OCI-LY7 (cell line): Measurements from ENCODE around the gene OR1B1. TPM values are rescaled to one million over a fixed set of nuclear protein-coding genes. Genes with fewer than 3 reads are reported as not detected.

Experiments used
- Bru-seq: library from RNA; stranded (reverse); fragments of 400-500 nt; gene quantifications from one replicate; lab custom pipeline; 2021; lab: Mats Ljungman, UMichigan
- BruChase-seq, 2 experiments: library from RNA; stranded (reverse); fragments of 400-500 nt; gene quantifications; one replicate each; lab custom pipeline; 2021; lab: Mats Ljungman, UMichigan
- BruUV-seq: library from RNA; stranded (reverse); fragments of 400-500 nt; replicated peaks from 2 replicates; lab custom pipeline; 2021; lab: Mats Ljungman, UMichigan
- CTCF ChIA-PET: fragments of 300-600 bp; sonication (Branson Sonifier 250); formaldehyde crosslinking; loops from one replicate; lab custom pipeline; 2022; ENCODE audit warnings: antibody characterized with exemption; ENCODE audit not compliant: unreplicated experiment; lab: Charles Lee
- POLR2A ChIA-PET: fragments of 300-600 bp; sonication (Branson Sonifier 250); formaldehyde crosslinking; loops from one replicate; lab custom pipeline; 2022; ENCODE audit warnings: antibody characterized with exemption; lab: Charles Lee
- DNase-seq: peaks from one replicate; pipeline ENCODE4 v3.0.0-alpha.2; 2015; ENCODE audit warnings: low spot score
- H2AFZ ChIP-seq: fragments of 200-600 bp; sonication (generic), shearing (Covaris generic); 2 replicates; pipeline ENCODE4 v1.6.1; 2014; ENCODE audit warnings: mild to moderate bottlenecking, antibody characterized with exemption, low read length, moderate library complexity
- H3K27ac ChIP-seq: fragments of 200-600 bp; sonication (generic); 2 replicates; pipeline ENCODE4 v1.5.1; 2014; ENCODE audit warnings: mixed run types, low read depth, mild to moderate bottlenecking, moderate library complexity, low read length, inconsistent platforms; ENCODE audit not compliant: poor library complexity, severe bottlenecking
- H3K36me3 ChIP-seq: fragments of 200-600 bp; sonication (generic); 2 replicates; pipeline ENCODE4 v1.6.1; 2014; ENCODE audit warnings: mild to moderate bottlenecking, antibody characterized with exemption, low read length, moderate library complexity, mixed read lengths; ENCODE audit not compliant: insufficient read depth
- H3K4me1 ChIP-seq: fragments of 200-600 bp; sonication (generic); 2 replicates; pipeline ENCODE4 v1.5.1; 2014; ENCODE audit warnings: mild to moderate bottlenecking, low read length; ENCODE audit not compliant: insufficient read depth, poor library complexity, severe bottlenecking
- H3K4me2 ChIP-seq: fragments of 200-600 bp; sonication (generic); 2 replicates; pipeline ENCODE4 v1.6.1; 2014; ENCODE audit warnings: mild to moderate bottlenecking, low read length
- H3K4me3 ChIP-seq: fragments of 200-600 bp; sonication (generic); 2 replicates; pipeline ENCODE4 v1.5.1; 2014; ENCODE audit warnings: mild to moderate bottlenecking, low read depth, low read length; ENCODE audit not compliant: poor library complexity, severe bottlenecking
- H3K79me2 ChIP-seq: fragments of 200-600 bp; sonication (generic); 2 replicates; pipeline ENCODE4 v1.6.1; 2016; ENCODE audit warnings: low read depth, mild to moderate bottlenecking, low read length, moderate library complexity, mixed read lengths; ENCODE audit not compliant: insufficient read depth
- H3K9me2 ChIP-seq: fragments of 200-600 bp; sonication (generic); 2 replicates; pipeline ENCODE4 v1.6.1; 2016; ENCODE audit warnings: mild to moderate bottlenecking, low read length, mixed read lengths; ENCODE audit not compliant: insufficient read depth
- H3K9me3 ChIP-seq: fragments of 200-600 bp; sonication (generic); 2 replicates; pipeline ENCODE4 v1.6.1; 2014; ENCODE audit warnings: mild to moderate bottlenecking, mixed run types, low read length, mixed read lengths
- H4K20me1 ChIP-seq: fragments of 200-600 bp; sonication (generic); 2 replicates; pipeline ENCODE4 v1.6.1; 2014; ENCODE audit warnings: mild to moderate bottlenecking, antibody characterized with exemption, low read length, moderate library complexity, mixed read lengths; ENCODE audit not compliant: insufficient read depth
- EZH2phosphoT487 ChIP-seq: fragments of 200-600 bp; sonication (generic); IDR thresholded peaks from 2 replicates; pipeline ENCODE4 v1.6.1; 2018; ENCODE audit warnings: low read depth, borderline replicate concordance, mild to moderate bottlenecking, mixed run types, antibody characterized with exemption, low read length, moderate library complexity, mixed read lengths
- intact Hi-C: fragments of 100-400 bp; cut with micrococcal nuclease; formaldehyde crosslinking; loops from one replicate; pipeline ENCODE4 v1.10.0; 2022; ENCODE audit not compliant: unreplicated experiment
- long read RNA-seq: library from polyadenylated mRNA; stranded (forward); transcript quantifications from one replicate; pipeline ENCODE4 v2.0.0, GENCODE V29; 2022
- total RNA-seq, 2 experiments: library from RNA; depleted of rRNA in 1 of 2; stranded (reverse); fragments of >200 nt in 1 of 2; shearing (Covaris generic) in 1 of 2; gene quantifications; 2 replicates each; pipeline ENCODE4 v1.2.3, GENCODE V29; 2014 to 2022
- TF ChIP-seq, protein P1 (sequence below): fragments of 200-600 bp; sonication (generic); conservative IDR thresholded peaks from 2 replicates; pipeline ENCODE4 v1.5.1; 2014; ENCODE audit warnings: mild to moderate bottlenecking, antibody characterized with exemption, low read length, moderate library complexity, mixed read lengths

The OR1B1 gene
- total RNA-seq (2014; rRNA removed; shearing (Covaris generic)) (not detected in 2 replicates), total RNA-seq (2022) (not detected in 2 replicates), Bru-seq, nascent RNA (not detected), BruChase-seq, experiment 1, labeled RNA remaining after a 6-hour chase (not detected), BruChase-seq, experiment 2, labeled RNA remaining after a 2-hour chase (percentile 21 among the genes with signal in this experiment)
- long read RNA-seq: 0 reads

DNA sequence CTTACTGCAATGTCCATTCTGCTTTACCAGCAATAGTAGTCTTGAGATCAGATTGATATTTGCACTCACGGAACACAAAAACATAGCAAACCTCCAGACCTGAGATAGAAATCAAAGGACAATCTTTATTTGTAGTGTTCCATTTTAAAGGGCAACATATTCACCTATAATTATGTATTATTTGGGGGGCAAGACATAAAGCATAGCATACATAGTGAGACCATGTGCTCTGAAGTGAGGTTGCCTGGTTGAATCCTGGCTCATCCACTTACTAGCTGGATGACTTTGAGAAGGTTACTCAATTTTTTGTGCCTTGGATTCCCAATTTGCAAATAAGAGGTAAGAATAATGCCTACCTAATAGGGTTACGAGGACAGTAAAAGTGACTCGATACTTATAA is at the start of gene OR1B1:
Gene OR1B1 (minus strand): TSS at position 101 of the 400 bp plus-strand sequence.
- no peaks in the 10 kb centered on the region for H3K9me2 ChIP-seq
- no peaks in the 10 kb centered on the region for H3K79me2 ChIP-seq
- BruUV-seq: no TSS peak
- no peaks in the 10 kb centered on the region for H3K4me1 ChIP-seq
- ChIA-PET CTCF (no interaction called here), POLR2A (interaction anchor here (0.6 to 1.1 kb wide), 2 partner anchors 100 to 138 kb away, joined by 3 read pairs; no protein-coding TSS in a partner anchor)
- H3K36me3 ChIP-seq: no peaks in the 10 kb centered on the region
- no peaks in the 10 kb centered on the region for H3K9me3 ChIP-seq
- no peak within 1 kb of the TSS for H3K4me3 ChIP-seq
- no peaks in the 10 kb centered on the region for H4K20me1 ChIP-seq
- TF ChIP-seq, protein P1, sequence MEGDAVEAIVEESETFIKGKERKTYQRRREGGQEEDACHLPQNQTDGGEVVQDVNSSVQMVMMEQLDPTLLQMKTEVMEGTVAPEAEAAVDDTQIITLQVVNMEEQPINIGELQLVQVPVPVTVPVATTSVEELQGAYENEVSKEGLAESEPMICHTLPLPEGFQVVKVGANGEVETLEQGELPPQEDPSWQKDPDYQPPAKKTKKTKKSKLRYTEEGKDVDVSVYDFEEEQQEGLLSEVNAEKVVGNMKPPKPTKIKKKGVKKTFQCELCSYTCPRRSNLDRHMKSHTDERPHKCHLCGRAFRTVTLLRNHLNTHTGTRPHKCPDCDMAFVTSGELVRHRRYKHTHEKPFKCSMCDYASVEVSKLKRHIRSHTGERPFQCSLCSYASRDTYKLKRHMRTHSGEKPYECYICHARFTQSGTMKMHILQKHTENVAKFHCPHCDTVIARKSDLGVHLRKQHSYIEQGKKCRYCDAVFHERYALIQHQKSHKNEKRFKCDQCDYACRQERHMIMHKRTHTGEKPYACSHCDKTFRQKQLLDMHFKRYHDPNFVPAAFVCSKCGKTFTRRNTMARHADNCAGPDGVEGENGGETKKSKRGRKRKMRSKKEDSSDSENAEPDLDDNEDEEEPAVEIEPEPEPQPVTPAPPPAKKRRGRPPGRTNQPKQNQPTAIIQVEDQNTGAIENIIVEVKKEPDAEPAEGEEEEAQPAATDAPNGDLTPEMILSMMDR: no peak
- TF ChIP-seq EZH2phosphoT487: no peak
- no peak within 1 kb of the TSS for H3K4me2 ChIP-seq
- H2AFZ ChIP-seq: no peak within 1 kb of the TSS
- no peak within 1 kb of the TSS for H3K27ac ChIP-seq
- no peak for DNase-seq
- intact Hi-C loops: no loop called here

- TF ChIP-seq, protein P1: no peak
- no peak for TF ChIP-seq EZH2phosphoT487
- H3K79me2 ChIP-seq: no peaks in the 10 kb centered on the region
- H3K36me3 ChIP-seq: no peaks in the 10 kb centered on the region
- DNase-seq: no peak
- no peak overlapping the region for H2AFZ ChIP-seq
- no peaks in the 10 kb centered on the region for H3K4me1 ChIP-seq
- H3K4me2 ChIP-seq: no peak overlapping the region
- intact Hi-C loops: no loop called here
- no peak overlapping the region for H3K27ac ChIP-seq
- CTCF ChIA-PET: no interaction called here
- H3K9me3 ChIP-seq: no peaks in the 10 kb centered on the region
- no peaks in the 10 kb centered on the region for H3K9me2 ChIP-seq
- H3K4me3 ChIP-seq: no peak overlapping the region
- POLR2A ChIA-PET: no interaction called here
- no peaks in the 10 kb centered on the region for H4K20me1 ChIP-seq
- BruUV-seq: no TSS peak
These were observed 38.3 kb upstream of the OR1B1 start for GRCh38 chr9:122695696-122696095.

DNA sequence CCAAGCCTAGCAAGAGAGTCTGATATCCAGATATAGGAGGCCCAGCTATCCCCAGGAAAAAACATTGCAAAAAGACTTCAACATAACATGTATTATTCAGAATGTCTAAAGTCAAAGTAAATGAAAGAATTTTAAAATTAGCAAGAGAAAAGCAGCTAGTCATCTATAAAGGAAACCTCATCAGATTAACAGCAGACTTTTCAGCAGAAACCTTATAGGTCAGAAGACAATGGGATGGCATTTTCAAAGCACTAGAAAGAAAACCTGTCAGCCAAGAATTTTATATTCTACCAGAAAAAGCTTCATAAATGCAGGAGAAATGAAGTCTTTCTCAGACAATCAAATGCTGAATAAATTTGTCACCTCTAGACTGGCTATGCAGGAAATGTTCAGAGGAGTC is 27.4 kb upstream of the OR1B1 start:
- DNase-seq: no peak
- Histone ChIP-seq H2AFZ (no peak overlapping the region), H3K9me2 (no peaks in the 10 kb centered on the region), H4K20me1 (no peaks in the 10 kb centered on the region), H3K4me3 (no peak overlapping the region), H3K79me2 (no peaks in the 10 kb centered on the region), H3K27ac (no peak overlapping the region), H3K4me2 (no peak overlapping the region), H3K36me3 (no peaks in the 10 kb centered on the region), H3K9me3 (0 out of 2 replicates have a peak, but pooled peaks cover 3% of the 10 kb centered on the region), H3K4me1 (no peaks in the 10 kb centered on the region)
- CTCF ChIA-PET: no interaction called here
- BruUV-seq: no TSS peak
- intact Hi-C loops: no loop called here
- TF ChIP-seq, protein P1: no peak
- no peak for TF ChIP-seq EZH2phosphoT487
- POLR2A ChIA-PET: interaction anchor here (0.7 to 1.1 kb wide), 2 partner anchors 45 to 520 kb away, joined by 3 read pairs; no protein-coding TSS in a partner anchor
